Measurements from ENCODE around the gene ANO8. TPM values are rescaled to one million over a fixed set of nuclear protein-coding genes. Genes with fewer than 3 reads are reported as not detected.

ANO8 gene
- total and polyA plus RNA-seq, 2 of the 13 experiments (the other 11 are each of a cell fraction or from before 2014, with no cell fraction given), result 1.8 to 3.5 TPM

- TF ChIP-seq, protein P1, sequence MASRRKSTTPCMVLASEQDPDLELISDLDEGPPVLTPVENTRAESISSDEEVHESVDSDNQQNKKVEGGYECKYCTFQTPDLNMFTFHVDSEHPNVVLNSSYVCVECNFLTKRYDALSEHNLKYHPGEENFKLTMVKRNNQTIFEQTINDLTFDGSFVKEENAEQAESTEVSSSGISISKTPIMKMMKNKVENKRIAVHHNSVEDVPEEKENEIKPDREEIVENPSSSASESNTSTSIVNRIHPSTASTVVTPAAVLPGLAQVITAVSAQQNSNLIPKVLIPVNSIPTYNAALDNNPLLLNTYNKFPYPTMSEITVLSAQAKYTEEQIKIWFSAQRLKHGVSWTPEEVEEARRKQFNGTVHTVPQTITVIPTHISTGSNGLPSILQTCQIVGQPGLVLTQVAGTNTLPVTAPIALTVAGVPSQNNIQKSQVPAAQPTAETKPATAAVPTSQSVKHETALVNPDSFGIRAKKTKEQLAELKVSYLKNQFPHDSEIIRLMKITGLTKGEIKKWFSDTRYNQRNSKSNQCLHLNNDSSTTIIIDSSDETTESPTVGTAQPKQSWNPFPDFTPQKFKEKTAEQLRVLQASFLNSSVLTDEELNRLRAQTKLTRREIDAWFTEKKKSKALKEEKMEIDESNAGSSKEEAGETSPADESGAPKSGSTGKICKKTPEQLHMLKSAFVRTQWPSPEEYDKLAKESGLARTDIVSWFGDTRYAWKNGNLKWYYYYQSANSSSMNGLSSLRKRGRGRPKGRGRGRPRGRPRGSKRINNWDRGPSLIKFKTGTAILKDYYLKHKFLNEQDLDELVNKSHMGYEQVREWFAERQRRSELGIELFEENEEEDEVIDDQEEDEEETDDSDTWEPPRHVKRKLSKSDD (CRISPR knock-in tag; IDR thresholded peaks at IDR 0.05; ENCODE audit: low read depth), result no peak
- TF ChIP-seq, protein P2, sequence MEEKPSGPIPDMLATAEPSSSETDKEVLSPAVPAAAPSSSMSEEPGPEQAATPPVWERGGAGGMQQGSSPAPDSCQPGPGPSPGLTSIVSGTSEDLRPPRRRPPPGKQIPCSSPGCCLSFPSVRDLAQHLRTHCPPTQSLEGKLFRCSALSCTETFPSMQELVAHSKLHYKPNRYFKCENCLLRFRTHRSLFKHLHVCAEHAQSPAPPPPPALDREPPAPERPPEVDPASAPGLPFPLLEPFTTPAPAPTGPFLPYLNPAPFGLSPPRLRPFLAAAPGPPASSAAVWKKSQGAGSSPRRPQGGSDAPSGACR (CRISPR knock-in tag; IDR thresholded peaks at IDR 0.05), result no peak
- TF ChIP-seq NPAS2 (CRISPR knock-in tag; IDR thresholded peaks at IDR 0.05; ENCODE audit: borderline replicate concordance) (no peak), ZNF670 (CRISPR knock-in tag; IDR thresholded peaks at IDR 0.05; ENCODE audit: borderline replicate concordance) (peak; percentile 85), U2AF1 (optimal IDR thresholded peaks at IDR 0.05; ENCODE audit: low read depth, low read length) (peak; percentile 47), ARNT2 (CRISPR knock-in tag; IDR thresholded peaks at IDR 0.05; ENCODE audit: low read depth) (peak; percentile 69), SNAPC2 (CRISPR knock-in tag; IDR thresholded peaks at IDR 0.05) (peak; percentile 37; the same call in 1 of the 2 replicates), PRDM10 (CRISPR knock-in tag; IDR thresholded peaks at IDR 0.05; ENCODE audit: low read depth) (peak; percentile 80; the same call in 1 of the 2 replicates), RNF2 (conservative IDR thresholded peaks at IDR 0.05; ENCODE audit: low read depth) (no peak), ZNF331 (CRISPR knock-in tag; IDR thresholded peaks at IDR 0.05) (peak; percentile 48; the same call in 1 of the 2 replicates), CCDC6 (CRISPR knock-in tag; IDR thresholded peaks at IDR 0.05) (peak; percentile 58; the same call in 1 of the 2 replicates), ZNF546 (CRISPR knock-in tag; conservative IDR thresholded peaks at IDR 0.05) (peak; percentile 11; the same call in 1 of the 2 replicates), ZNF329 (CRISPR knock-in tag; IDR thresholded peaks at IDR 0.05; ENCODE audit: low read depth) (0 out of 2 replicates have a peak, but pooled peaks have one; percentile 17), ZNF253 (CRISPR knock-in tag; IDR thresholded peaks at IDR 0.05; ENCODE audit: borderline replicate concordance) (0 out of 2 replicates have a peak, but pooled peaks have one; percentile 74), ZNF569 (CRISPR knock-in tag; IDR thresholded peaks at IDR 0.05; ENCODE audit: borderline replicate concordance) (no peak), CC2D1A (CRISPR knock-in tag; IDR thresholded peaks at IDR 0.05) (0 out of 2 replicates have a peak, but pooled peaks have one; percentile 59), CENPT (CRISPR knock-in tag; IDR thresholded peaks at IDR 0.05; ENCODE audit: low read depth) (no peak), GZF1 (CRISPR knock-in tag; IDR thresholded peaks at IDR 0.05) (peak; percentile 75; the same call in 1 of the 2 replicates), U2AF2 (IDR thresholded peaks at IDR 0.05; ENCODE audit: low read depth, low read length) (no peak), ZNF598 (CRISPR knock-in tag; IDR thresholded peaks at IDR 0.05; ENCODE audit: borderline replicate concordance) (no peak)
- TF ChIP-seq, protein P3, sequence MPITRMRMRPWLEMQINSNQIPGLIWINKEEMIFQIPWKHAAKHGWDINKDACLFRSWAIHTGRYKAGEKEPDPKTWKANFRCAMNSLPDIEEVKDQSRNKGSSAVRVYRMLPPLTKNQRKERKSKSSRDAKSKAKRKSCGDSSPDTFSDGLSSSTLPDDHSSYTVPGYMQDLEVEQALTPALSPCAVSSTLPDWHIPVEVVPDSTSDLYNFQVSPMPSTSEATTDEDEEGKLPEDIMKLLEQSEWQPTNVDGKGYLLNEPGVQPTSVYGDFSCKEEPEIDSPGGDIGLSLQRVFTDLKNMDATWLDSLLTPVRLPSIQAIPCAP (CRISPR knock-in tag; IDR thresholded peaks at IDR 0.05; ENCODE audit: low read depth), result 0 out of 2 replicates have a peak, but pooled peaks have one; percentile 12
These were observed 29.0 kb downstream of the ANO8 start, which contains the start of gene MRPL34 (continued) for GRCh38 chr19:17305517-17306284.
